ENCODE measurements around the gene ARSG.
"Not testable (repeated sequence)": the region's sequence is repeated elsewhere in the genome, so short reads cannot be mapped to it uniquely, and the experiment has no call there.

Gene ARSG

DNA sequence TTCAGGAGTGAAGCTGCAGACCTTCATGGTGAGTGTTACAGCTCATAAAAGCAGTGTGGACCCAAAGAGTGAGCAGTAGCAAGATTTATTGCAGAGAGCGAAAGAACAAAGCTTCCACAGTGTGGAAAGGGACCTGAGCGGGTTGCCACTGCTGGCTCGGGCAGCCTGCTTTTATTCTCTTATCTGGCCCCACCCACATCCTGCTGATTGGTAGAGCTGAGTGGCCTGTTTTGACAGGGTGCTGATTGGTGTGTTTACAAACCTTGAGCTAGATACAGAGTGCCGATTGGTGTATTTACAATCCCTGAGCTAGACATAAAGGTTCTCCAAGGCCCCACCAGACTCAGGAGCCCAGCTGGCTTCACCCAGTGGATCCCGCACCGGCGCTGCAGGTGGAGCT, 17.2 kb downstream of the ARSG start:
- not testable (repeated sequence) for DNase-seq

DNA sequence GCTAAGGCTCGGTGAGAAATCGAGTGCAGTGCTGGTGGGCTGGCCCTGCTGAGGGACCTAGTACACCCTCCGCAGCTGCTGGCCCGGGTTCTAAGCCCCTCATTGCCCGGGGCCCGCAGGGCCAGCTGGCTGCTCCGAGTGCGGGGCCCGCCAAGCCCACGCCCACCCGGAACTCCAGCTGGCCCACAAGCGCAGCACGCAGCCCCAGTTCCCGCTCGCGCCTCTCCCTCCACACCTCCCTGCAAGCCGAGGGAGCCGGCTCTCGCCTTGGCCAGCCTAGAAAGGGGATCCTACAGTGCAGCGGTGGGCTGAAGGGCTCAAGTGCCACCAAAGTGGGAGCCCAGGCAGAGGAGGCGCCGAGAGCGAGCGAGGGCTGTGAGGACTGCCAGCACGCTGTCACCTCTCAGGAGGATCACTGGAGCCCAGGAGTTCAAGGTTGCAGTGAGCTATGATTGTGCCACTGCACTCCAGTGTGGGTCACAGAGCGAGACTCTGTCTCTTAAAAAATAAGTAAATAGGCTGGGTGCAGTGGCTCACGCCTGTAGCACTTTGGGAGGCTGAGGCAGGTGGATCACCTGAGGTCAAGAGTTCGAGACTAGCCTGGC, 17.9 kb downstream of the ARSG start:
- not testable (repeated sequence) for DNase-seq

DNA sequence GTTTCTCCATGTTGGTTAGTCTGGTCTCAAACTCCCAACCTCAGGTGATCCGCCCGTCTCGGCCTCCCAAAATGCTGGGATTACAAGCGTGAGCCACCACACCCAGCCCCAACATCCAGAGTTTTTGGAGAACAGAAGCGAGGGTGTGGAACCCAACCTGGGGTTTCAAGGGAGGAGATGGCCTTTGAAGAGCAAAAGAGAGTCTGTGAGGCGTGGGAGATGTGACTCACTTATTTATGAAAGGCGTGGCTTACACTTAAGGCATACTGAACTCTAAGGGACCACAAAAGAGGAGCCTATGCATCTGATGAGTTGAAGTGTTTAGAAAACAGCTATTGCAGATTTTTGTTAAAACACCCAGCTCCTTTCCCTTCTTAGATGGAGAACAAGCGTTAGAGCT, 18.9 kb downstream of the ARSG start:
- DNase-seq = no peak

DNA sequence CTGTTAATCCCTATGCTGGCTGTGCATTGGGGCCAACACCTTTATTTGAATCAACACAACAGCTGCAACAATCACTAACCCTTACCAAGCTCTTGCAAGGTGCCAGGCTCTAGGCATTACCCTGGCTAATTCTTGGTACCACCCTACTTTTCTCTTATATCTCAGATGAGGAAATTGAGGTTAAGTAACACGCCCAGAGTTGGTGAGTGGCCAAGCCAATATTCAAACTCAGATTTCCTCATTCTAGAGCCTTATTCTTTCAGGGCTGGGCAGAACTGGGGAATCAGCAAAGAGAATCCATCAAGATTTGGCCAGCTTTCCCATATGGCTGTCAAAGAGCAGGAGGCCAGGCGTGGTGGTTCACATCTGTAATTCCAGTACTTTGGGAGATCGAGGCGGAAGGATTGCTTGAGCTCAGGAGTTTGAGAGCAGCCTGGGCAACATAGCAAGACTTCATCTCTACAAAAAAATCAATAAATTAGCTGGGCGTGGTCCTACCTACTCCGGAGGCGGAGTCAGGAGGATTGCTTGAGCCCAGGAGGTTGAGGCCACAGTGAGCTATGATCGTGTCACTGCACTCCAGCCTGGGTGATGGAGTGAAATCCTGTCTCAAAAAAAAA, 23.7 kb downstream of the ARSG start:
- no peak for DNase-seq

DNA sequence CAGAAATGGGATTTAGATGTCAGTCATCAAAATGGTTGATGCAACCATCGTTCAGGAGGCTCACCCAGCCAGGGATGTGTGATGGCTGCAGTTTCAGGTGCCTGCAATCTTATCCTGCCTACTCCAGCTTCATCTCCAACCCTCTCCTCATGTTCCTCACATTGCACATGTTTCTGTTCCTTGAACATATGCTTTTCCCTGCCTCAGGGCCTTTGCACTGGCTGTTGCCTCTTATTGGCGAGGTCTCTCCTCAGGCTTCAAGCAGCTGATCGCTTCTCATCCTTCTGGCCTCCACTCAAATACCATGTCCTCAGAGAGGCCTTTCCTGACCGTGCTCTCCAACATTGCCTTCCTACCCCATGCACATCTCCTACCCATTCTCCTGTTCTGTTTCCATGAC, 24.6 kb downstream of the ARSG start:
- DNase-seq = no peak

DNA sequence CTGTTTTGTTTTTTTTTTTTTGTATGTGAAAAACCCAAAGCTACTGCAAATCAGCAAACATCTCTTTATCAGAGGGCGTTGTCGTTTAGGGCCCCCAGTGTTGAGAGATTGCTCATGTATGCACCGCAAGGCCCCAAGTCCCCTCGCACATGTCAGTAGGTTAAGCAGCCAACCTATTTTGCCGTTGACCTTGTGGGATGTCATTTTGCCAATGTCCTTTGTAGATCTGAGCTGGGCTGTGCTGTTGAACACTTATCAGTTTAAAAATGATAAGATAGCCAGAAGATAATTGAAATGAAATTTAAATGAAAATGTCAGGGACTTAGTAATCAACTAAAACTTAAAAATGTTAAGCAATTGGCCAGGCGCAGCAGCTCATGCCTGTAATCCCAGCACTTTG, 26.2 kb downstream of the ARSG start:
- DNase-seq = no peak

DNA sequence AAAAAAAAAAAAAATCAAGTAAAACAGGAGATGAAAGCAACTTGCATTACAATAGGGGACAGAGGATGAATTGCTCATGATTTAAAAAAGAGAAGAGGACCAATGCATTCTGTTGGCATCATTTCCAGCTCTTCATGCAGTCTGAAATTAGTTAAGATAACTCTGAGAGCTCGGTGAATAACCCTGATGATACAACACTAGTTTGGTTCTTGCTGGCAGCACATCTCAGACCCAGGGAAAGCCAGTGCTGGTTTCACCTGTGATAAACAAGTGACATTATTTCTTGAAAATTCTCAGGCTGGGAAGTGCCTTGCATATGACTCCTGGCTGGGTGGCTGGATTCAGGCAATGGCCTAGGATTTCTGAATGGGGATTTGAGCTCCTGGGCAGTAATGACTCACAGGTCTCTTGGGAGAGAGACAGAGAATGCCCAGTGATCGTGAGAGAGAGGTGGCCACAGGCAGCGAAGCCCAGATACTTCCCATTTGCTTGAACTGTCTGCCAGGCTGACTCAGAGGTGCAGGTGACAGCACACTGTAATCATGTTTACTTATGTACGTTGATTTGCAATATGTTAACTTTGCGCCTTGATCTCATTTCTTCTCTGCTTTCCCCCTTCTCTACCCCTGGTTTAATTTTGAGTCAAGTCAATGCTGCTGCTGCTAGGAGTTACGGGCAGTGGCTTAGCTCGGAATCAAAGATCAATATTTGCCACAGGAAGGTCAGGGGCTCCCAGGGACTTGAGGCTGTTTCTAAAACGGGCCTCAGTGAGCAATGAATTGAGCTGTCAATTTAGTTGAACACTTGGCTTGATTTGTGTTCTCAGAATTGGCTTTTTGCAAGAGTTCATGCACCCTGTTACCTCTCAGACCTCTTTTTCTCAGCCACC, 27.1 kb downstream of the ARSG start:
- DNase-seq = no peak

DNA sequence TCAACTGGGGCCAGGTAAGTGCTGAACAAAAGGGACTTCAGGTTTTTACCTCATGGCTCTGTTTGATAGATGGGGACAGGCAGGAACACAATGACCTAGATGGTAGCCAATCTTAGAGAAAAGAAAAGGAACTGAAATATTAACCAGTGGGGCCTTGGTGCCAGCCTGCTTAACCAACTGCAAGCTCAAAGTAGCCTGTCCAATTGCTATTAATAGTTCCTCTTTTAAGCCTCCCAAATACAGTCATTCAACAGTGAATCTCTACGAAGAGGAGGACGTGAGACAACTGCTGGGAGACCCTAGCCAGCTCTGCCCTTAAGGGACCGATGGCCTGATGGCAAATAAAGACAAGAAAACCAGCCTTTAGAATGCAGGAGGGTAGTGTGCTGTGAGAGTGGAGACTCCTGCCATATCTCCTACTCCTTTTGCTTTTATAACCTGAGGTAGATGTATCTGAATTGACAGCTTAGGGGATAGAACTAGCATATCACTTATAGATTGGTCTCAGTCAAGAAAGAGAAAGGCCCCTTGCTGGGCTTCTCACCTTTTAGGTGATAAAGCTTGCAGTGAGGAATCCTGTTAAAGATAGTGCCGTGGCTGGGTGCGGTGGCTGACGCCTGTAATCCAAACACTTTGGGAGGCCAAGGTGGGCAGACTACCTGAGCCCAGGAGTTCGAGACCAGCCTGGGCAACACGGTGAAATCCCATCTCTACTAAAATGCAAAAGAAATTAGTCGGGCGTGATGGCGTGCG, 28.3 kb downstream of the ARSG start:
- DNase-seq = no peak

DNA sequence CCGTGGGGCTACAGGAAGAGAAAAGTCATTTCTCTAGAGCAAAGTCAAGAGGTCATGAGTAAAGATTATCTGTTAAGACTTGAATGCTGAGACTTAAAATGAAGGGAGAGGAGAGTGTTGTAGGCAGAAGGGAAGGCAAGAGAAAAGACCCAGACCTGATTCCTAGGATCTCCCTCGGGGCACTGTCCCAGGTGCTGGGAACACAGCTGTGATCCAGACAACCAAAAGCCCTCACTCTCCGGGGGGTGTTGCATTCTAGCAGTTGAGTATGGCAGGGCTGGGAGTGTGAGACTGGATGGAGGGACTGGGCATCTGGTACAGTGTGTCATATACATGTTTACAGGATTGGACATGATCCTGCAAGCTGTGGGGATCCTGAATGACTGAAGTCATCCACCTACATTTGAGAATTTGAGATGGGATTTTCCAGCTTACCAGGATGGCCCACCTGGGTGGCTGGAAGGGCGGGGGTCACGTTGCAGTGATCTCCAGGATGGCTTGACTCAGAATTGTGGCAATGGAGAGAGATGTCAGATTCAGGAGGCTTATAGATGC, 29.1 kb downstream of the ARSG start:
- no peak for DNase-seq

DNA sequence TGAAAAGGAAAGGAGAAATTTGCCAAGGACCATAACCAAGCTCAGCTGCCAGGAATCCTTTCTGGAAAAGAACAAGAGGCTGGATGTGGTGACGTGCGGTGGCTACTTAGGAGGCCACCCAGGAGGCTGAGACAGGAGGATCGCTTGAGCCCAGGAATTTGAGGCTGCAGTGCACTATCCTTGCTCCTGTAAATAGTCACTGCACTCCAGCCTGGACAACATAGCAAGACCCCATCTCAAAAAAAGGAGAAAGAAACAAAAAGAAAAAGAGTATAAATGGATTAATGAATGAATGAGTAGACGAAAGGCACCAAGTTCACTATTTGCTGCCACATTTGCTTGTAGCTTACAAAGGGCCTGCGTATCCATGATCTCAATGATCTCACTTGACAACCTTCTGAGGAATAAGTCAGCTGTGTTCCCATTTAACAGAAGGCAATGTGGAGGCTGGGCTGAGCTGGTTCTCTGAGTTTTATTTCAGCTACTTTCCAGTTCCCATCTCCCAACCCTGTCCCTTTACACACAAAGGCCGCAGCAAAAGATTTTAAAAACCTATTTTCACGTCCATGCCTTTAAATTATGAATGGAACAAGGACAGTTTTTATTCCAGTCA, 29.8 kb downstream of the ARSG start:
- no peak for DNase-seq

DNA sequence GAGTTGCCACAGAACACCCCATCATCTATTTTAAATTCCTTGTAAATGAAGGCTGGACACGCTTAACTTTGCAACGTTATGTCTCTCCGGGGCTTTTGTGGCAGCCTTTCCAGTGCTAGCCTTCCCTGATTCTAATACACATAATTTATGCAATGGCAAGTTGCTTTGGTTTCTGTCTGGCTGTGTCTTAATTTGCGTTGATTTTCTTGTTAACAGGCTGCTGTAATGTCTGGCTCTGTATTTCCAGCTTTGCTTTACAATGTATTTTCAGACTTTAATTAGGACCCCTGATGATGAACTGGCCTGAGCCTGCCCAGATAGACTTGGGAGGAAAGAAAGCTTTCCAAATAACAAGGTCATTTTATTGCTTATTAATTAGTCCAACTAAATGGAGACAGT, 30.3 kb downstream of the ARSG start:
- no peak for DNase-seq

DNA sequence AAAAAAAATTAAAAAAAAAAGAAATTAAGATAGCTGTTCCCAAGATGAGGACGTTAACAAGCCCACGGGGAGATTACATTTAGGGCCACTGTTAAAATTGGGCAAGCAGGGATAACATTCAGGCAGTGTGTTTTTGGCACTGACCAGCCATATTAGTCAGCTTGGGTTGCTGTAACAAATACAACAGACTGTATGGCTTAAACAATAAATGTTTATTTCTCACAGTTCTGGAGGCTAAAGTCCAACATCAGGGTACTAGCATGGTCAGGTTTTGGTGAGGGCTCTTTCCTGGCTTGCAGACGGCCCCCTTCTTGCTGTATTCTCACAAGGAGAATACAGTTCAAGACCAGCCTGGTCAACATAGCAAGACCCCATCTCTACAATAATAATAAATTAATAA, 31.3 kb downstream of the ARSG start:
- DNase-seq = no peak

DNA sequence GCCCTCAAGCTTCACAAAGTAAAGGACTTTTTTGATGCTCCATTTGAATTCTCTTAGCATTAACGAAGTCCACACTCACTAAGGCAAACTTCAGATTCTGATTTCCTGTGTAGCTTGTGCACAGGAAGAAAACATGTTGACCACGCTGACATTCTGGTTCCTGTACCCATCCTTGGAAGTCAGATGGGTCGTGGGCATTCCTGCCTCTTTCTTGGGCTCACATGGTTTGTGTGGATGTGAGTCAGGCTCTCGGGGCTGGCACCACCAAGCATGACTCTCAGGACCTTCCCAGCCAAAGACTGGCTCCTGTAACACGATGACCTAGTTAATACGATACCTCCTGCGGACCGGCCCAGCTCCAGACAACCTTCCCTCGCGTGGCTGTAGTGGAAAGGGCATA, 32.8 kb downstream of the ARSG start:
- no peak for DNase-seq

DNA sequence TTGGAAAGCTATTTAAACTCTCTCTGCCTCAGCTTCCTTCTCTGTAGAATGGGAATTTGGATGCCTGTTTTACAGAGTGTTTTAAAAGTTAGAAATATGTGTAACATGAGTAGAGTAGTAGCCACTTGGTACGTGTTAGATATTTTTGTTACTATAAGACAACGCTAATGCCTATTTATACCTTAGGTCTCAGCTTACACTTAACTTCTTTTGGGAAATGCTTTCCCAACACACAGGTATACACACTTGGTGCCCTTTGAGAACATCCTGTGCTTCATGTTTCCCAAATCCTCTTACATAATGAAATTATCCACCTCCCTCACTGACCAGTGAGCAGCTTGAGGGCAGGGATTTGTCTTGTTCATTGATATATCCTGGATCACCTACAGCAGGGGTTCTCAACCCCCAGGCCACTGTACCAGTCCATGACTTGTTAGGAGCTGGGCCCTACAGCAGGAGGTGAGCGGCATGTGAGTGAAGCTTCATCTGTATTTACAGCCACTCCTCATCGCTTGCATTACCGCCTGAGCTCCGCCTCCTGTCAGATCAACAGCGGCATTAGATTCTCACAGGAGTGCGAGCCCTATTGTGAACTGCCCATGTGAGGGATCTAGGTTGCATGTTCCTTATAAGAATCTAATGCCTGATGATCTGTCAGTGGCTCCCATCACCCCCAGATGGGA, 33.5 kb downstream of the ARSG start:
- no peak for DNase-seq

DNA sequence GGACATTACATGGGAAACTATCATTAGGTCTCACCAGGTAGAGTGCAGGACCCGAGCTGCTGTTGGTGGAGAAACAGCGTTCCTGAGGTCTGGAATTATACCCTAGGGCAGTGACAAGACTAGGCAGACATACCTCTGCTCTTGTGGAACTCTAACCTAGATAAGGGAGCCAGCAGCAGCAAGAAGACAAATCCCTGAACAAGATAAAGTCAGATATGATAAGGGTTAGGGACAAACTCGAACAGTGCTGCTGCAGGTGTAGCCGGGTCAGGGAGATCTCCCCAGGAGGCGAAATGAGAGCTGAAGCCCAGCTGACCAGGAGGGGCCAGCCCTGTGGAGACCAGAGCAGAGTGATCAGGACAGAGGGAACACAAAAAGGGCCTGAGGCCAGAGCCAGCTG, 34.7 kb downstream of the ARSG start:
- DNase-seq = no peak

DNA sequence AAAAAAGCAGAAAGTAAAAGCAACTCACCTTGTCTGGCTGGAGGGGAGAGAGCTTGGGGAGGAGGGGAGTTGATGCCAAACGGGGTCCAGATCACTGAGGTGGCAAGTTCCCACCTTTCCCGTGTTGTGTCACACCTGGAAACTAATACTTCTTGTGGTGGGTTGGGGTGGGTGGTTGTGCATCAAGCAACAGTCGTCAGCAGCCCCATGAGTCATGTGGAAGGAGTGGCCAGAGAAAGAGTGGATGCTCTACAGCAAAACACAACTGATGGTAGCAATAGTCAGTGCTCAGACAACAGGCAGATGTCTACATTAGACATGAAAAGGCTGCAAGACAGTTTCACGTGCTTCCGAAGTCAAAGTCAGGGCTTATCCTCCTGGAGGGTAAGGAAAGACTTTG, 35.4 kb downstream of the ARSG start:
- no peak for DNase-seq

DNA sequence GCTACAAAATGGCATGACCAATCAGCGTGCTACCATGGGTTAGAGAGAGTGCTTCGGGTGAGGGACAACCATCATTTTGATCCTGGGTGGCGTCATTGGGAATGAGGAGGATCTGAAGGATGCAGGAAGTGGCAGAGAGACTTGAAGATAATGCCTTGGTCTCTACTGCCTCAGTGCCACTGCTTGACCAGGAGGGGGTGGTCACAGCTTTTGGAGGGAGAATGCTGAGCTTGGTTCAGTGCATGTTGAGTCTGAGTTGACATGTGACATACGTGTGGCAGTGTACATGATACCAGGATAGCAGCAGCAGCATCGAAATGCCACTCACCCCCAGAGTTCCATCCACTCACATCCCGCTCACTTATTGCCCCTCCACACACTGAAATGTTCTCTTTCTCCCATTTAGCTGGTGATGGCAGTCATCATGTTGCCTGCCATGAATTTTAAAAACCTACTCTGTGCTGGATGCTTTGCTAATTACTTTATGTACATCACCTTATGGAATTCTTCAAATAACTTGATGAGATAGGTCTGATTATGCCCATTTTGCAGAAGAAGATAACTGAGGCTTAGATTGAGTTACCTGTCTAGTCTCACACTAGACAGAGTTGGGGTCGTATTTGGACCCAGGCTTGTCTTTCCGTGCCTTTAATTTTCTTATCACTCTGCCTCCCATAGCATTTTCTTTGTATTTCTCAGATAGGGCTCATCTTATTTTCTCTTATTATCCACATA, 36.7 kb downstream of the ARSG start:
- DNase-seq = no peak

DNA sequence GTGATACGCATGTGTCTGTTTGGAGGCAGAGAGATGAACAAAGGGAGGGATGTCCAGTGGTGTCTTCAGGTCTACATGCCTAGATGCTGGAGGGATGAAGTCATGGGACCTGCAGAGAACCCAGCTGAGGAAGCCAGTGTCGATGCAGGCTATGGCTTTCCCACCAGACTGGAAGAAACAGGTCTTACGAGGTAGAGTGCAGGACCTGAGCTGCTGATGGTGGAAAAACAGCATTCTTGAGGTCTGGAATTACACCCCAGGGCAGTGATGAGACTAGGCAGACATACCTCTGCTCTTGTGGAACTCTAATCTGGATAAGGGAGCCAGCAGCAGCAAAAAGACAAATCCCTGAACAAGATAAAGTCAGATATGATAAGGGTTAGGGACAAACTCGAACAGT, 37.4 kb downstream of the ARSG start:
- DNase-seq = no peak

DNA sequence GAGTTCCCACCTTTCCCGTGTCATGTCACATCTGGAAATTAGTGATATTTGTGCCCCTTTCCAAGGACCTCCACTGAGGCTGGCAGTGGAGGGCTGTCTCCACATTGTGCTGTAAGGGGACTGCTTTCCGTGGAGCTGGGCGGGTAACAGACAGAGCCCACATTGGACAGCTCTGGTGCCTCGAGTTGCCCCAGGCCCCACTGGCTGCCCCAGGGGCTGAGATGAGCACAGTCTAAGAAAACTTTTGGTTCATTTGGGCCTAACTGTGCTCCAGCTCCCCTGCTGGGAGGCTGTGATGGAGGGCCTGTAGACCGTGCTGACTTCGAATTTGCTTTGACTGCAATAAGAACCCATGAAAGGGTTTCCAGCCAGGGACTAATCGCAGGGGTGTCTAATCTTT, 38.0 kb downstream of the ARSG start:
- DNase-seq = no peak

DNA sequence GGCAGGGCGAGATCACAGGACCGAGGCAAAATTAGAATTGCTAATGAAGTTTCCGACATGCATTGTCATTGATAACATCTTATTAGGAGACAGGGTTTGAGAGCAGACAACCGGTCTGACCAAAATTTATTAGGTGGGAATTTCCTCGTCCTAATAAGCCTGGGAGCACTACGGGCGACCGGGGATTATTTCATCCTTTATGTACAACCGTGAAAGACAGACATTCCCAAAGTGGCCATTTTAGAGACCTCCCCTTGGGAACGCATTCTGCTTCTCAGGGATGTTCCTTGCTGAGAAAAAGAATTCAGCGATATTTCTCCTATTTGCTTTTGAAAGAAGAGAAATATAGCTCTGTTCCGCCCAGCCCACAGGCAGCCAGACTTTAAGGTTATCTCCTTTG, 40.6 kb downstream of the ARSG start:
- not testable (repeated sequence) for DNase-seq

DNA sequence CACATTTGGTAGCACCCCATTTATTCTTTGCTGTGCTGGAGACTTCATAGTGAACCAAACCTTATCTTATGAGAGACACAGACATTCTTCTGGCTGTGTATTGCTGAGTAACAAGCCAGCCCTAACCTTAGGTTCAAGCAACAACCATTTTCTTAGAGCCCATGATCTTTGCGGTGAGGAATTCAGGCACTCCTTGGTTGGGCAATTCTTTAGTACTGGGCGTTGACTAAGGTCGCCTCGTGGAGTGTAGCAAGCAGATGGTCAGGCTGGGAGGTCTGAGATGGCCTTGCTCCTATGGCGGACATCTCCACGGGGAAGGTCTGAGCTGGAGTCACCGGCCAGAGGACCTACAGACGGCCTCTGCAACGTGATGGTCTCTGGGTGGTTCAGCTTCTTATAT, 43.1 kb downstream of the ARSG start:
- DNase-seq = no peak

All from NCI-H774 (cell line).